NCI-H526 treated with DMSO at 0.1 percent for 48 hours (cell line): ENCODE results near the gene TEKT2.

ENCODE experiments used
- DNase-seq: peaks from one replicate; lab custom pipeline; 2025; lab: John Stamatoyannopoulos, UW

TEKT2 gene, protein sequence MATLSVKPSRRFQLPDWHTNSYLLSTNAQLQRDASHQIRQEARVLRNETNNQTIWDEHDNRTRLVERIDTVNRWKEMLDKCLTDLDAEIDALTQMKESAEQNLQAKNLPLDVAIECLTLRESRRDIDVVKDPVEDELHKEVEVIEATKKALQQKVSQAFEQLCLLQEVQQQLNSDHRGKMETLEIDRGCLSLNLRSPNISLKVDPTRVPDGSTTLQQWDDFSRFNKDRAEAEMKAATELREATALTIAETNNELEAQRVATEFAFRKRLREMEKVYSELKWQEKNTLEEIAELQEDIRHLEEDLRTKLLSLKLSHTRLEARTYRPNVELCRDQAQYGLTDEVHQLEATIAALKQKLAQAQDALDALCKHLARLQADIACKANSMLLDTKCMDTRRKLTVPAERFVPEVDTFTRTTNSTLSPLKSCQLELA

DNA sequence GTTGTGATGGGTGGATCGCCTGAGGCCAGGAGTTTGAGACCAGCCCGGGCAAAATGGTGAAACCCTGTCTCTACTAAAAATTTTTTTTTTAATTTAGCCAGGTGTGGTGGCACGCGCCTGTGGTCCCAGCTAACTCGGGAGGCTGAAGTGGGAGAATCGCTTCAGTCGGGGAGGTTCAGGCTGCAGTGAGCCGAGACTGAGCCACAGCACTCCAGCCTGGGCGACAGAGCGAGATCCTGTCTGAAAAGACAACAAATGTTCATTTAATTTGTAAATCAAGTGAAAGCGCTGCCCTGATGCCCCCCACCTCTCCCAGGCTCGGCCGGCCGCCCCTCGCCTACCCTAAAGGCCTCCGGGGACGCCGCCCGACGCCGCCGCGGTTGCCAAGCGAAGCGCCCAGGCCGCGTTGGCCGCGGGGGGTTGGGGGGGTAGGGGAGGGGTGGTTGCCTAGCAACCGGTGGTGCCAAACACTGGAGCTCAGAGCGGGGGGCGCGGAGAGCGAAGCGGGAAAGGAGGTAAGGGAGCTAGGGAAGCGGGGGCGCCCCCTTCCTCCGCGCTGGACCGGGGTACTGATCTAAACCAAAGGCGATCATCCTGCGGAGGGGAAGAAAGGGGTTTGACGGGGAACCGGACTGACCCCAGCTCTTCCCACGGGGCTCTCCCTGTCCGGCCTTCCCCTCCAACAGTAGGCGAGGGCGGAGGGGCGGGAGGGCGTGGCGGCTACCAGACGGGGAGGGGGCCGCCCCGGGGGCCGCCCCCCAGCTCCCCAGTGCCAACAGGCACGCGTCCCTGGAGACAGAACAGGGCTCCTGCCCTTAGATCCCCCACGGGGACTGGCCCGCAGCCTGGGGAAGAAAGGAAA lies at the start of gene TEKT2:
TSS of gene TEKT2 (plus strand) at position 460 of the 862 bp plus-strand sequence. CDS start 828 bp downstream, outside the sequence.
- peak; percentile 79 for DNase-seq

DNA sequence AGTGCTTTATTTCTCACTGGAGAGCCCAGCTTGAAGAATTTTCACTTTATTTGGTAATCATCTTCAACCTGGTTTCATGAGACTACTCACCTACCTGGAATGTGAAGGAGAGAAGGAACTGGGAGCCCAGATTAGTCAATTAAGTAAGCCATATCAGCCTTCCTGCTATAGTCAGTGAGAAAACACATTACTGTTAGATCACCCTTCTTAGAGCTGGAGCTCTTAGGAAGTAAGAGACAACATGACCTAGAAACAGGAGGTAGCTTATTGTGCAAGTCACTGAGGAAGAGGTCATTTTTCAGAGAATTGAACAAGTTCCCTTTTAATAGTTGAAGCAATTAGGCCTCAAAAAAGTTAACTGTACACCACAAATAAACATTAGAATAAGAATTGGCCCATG lies 49.2 kb upstream of the TEKT2 start:
- no peak for DNase-seq

DNA sequence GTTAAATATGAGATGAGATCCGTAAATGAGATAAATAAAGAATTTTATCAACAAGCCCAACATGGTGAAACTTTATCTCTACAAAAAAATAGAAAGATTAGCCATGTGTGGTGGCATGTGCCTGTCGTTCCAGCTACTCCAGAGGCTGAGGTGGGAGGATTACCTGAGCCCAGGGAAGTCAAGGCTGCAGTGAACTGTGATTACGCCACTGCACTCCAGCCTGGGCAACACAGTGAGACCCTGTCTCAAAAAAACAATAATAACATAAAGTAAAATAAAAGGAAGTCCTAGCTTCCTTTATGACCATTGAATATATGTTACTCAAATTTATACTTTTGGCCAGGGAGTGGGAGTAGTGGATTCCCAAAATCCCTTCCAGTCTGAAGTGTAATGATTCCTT lies 48.7 kb upstream of the TEKT2 start:
- no peak for DNase-seq

DNA sequence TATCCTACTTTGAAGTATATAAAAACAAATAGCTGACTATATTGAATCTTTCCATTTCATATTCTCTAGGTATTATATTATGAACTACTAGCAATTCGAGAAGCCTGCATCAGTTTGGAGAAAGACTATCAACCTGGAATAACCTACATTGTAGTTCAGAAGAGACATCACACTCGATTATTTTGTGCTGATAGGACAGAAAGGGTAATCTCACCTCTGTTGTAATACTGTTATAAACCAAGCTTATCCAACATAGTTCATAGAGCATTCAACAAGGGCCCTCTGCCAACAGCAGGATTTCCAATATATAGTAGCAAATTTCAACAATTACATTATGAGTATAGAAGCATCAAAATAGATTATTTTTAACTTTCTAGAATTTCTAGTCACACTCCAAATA lies 43.7 kb upstream of the TEKT2 start:
- no peak for DNase-seq

DNA sequence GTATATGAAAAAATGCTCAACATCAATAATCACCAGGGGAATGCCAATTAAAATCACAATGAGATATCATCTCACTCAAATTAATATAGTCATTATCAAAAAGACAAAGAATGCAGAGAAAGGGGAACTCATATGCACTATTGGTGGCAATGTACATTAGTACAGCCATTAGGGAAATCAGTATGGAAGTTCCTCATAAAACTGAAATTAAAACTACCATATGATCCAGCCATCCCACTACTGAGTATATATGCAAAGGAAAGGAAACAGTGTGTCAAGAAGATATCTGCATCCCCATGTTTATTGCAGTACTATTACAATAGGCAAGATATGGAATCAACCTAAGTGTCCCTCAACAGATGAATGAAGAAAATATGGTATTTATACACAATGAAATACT lies 32.1 kb upstream of the TEKT2 start:
- DNase-seq, result no peak

DNA sequence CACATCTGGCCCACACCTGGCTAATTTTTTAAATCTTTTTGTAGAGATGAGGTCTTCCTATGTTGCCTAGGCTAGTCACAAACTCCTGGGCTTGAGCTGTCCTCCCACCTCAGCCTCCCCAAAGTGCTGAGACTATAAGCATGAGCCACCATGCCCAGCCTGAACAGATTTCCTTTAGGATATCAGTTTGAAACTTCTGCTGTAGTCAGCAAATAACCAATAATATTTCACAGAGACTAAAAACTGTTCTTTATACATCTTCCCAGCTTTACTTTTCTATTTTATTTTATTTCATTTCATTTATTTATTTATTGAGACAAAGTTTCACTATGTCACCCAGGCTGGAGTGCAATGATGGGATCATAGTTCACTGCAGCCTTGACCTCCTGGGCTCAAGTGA lies 29.9 kb upstream of the TEKT2 start:
- no peak for DNase-seq

DNA sequence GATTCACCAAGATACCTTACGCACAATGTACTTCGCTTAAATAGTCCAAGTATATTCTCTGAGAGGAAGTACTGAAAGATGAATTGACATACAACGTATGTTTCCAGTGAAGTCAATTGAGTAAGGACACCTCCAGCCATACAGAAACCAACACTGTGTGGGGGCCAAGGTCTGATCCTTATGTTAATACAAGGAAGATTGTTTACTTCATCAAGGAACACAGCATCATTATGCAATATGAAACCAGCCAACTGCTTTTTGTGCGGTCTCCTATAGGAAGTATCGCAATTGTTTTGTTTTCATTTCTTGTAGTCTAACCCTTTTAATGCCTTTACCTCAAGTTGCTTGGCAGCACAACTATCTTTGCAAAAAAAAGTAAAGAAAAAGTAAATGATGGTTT lies 28.2 kb upstream of the TEKT2 start:
- DNase-seq, result no peak

DNA sequence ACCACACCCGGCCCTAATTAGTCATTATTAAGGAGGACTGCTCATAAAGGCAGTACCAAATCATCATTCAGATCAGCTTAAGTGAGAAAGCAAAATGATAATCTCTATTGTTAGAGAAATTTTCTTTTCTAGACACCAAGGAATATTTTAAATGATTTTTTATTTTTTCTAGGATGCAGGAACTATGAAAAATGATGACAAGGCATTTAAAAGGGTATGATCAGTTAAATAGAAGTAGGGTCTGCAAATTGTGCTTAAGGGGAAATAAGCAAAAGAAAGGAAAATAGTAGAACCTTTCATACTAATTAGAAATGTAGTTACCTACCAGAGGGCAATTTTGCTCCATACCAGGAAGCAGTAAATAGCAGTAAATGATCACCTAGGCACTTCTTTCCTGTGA lies 21.6 kb upstream of the TEKT2 start:
- no peak for DNase-seq

DNA sequence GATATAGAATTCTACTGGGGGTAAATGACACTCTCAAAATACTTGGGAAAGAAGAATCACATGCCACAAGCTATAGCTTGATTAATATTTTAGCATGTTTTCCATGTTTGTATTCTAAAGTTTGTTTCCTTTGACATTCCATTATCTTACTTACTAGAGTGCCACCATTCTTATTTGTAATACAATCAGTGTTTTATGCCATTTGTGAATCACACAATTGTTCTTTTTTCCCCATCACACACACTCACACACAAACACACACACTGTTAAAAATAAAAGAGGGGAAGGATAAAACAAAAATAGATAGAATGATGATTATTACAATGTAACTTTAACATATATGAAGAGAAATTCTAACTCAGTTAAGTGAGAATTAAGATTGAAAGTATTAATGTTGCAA lies 16.0 kb upstream of the TEKT2 start:
- no peak for DNase-seq

DNA sequence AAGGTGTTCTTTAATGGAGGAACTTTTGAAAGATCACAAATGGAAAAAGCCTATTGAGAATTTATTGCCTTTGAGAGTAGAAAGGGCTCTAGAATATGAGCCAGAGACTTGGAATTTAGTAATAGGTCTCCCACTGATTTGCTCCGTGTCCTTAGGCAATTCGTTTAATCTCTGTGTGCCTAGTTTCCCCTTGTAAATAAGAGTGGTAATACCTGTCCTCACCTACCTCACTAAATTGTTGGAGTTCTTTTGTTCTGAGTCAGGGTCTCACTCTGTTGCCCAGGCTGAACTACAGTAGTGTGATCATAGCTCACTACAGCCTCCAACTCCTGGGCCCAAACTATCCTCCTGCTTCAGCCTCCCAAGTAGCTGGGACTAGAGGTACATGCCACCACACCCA lies 15.0 kb upstream of the TEKT2 start:
- DNase-seq, result no peak

DNA sequence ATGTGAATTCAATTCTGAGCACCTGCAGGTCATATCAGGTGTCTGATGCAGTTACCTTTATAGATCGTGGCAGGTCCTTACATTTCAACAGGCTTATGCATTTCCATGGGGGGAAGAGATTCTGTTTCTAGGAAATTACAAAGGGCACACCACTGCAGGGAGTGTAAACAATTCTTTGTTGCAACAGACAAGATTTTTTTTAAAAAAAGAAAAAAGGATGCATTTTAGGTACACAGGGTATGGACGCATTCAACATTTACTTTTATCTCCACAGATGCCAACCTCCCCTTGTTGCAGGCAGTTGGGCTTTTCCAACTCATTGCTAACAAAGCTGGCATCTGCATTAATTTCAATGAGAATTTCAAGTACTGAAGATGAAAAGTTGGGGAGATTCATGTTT lies 13.5 kb upstream of the TEKT2 start:
- DNase-seq, result peak; percentile 43

DNA sequence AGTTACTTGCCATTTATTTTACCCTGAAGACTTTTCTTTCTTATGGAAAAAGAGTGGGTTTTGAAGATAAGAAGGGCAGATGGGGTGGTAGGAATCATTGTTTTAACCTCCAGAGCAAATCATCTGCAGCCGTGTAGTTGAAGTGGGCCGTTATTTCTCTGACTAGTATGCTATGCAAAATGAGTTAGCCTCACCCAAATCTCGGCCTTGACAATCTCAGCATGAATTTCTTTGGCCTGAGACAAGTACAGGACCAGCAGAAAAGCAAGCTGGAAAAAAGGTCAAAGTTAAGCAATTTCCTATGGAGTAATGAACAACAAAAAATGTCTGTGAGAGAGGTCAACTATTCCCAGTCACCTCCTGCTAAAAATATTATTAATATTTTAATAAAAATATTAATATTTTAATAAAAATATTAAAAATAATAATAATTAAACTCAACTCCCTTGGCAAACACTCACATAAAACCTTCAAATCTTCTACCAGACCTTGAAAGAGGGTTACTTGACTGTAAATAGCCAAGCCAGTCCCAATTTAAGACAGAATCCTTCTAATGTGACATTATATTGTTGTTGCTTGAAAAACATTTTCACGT lies 6.8 kb upstream of the TEKT2 start:
- DNase-seq, result no peak

DNA sequence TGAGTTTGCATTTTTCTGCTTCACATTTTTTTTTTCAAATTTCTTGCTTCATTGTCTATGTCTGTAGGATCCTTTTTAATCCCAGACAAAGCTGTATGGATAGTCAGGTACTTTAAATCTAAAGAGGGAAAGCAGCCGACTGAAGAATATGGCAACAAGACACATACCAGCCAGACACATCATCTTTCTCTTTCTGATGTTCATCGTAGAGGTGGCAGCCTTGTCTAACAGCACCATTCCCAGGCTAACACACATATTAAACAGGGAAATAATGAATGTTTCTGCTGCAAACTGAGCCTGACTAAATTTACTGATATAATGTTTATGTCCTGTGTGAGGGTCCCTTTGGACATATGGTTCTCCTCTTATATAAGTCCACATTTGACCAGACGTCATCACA lies 3.7 kb upstream of the TEKT2 start:
- no peak for DNase-seq

DNA sequence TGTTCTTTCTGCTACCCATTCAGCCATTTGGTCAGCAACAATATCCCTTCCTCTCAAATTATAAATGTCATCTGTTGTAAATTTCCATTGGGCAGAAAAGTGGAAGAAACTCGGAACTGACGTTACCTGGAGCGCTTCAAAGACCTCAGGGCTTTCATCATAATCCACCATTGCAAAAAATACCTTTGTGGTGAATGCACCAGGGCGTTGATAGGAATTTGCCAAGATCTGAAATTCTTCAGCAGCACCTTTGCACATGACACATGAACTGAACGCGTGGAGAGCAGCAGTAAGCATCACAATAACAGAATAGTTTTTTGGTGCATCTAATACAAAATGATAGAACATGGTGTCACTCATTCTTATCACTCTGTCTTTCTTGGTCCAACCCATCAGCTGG lies 3.1 kb upstream of the TEKT2 start:
- no peak for DNase-seq

DNA sequence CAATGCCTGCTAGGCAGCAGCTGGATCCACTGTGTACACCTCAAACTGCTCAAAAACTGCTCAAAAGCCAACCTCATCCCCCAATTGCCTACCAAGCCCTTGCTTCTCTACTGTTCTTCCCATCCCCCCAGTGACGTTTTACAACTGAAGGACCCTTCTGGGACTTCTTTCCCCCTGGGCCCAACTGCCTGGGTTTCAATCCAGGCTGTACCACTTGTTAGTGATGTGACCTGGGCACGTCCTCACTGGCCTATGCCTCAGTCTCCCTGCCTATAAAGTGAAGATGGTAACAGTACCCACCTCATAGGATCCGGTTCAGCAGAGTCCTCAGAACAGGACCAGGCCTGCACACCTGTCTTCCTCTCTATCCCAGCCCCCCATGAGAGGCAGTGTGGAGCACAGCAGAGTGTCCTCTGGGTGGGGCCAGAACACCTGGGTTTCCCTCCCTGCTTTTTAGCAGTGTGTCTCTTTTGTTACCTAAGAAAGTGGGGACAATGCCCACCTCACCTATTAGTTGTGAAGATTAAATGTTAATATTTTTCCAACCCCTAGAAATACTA lies 1.9 kb upstream of the TEKT2 start:
- DNase-seq, result no peak

DNA sequence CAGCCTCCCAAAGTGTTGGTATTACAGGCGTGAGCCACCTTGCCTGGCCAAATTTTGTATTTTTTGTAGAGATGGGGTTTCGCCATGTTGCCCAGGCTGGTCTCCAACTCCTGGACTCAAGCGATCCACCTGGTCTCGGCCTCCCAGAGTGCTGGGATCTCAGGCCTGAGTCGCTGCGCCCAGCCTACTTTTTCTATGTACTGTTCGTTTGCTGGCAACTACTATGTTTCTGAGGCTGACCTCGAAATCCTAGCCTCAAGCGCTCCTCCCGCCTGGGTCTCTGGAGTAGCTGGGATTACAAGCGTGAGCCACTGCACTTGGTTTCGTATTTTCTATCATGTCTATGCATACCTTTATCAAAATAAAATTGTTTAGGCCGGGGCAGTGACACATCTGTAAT lies 675 bp upstream of the TEKT2 start:
- no peak for DNase-seq

DNA sequence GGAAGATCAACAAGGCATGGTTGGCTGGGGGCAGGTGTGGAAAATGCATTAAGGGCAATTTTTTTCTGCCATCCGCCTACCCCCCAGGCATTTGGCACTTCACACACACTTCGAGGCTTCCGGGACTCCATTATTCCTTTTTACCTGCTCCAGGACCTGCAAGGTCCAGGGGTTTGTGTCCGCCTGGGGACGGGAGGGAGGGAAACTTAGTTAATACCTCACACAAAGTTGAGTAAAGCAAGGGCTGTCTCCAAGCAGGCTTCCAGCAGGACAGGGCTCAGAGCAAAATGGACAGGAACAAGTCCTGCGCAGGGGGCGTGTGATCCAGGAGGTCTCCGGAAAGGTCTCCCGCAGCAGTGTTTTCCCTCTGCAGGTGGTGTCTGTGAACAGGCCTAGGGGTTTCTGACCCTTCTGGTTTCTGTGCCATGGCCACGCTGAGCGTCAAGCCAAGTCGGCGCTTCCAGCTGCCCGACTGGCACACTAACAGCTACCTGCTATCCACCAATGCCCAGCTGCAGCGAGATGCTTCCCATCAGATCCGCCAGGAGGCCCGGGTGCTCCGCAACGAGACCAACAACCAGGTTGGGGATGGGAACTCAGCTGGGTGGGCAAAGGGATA lies 712 bp downstream of the TEKT2 start:
- no peak for DNase-seq

DNA sequence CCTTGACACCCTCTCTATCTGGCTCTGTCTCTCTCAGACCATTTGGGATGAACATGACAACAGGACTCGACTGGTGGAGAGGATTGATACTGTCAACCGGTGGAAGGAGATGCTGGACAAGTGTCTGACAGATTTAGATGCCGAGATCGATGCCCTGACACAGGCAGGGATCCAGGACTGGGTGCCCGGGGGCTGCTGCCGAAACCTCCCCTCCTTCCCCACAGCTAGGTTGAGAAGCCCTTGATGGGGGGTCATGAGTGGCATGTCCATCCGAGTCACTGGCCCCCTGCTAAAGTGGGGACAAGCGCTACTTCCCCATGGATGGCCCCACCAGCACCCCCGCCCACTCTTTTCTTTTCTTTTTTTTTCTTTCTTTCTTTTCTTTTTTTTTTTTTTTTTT lies 1.2 kb downstream of the TEKT2 start:
- DNase-seq, result no peak

DNA sequence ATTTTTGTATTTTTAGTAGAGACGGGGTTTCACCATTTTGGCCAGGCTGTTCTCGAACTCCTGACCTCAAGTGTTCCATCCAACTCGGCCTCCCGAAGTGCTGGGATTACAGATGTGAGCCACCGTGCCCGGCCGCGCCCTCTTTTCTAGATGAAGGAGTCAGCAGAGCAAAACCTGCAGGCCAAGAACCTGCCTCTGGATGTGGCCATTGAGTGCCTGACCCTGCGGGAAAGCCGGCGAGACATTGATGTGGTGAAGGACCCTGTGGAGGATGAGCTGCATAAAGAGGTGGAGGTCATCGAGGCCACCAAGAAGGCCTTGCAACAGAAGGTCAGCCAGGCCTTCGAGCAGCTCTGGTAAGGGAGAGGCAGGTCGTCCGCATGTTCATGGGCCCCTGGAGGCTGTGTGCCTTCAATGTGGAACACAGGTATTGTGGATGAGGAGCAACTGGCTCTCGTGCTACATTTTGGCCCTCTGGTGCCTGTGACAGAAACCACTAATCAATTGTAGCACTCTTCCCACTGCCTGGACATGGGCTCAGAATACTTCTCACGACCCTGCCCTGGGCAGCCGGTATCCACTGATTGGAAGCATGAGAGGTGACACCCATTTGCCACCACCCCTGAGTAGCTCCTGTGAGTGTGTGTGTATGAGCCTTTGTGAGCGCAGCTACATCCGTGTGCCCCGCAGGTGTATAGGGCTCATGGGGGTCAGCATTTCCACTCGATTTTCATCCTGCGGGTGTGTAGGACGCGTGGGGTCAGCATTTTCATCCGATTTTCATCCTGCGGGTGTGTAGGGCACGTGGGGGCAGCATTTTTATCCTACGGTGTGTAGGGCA lies 2.0 kb downstream of the TEKT2 start:
- no peak for DNase-seq

DNA sequence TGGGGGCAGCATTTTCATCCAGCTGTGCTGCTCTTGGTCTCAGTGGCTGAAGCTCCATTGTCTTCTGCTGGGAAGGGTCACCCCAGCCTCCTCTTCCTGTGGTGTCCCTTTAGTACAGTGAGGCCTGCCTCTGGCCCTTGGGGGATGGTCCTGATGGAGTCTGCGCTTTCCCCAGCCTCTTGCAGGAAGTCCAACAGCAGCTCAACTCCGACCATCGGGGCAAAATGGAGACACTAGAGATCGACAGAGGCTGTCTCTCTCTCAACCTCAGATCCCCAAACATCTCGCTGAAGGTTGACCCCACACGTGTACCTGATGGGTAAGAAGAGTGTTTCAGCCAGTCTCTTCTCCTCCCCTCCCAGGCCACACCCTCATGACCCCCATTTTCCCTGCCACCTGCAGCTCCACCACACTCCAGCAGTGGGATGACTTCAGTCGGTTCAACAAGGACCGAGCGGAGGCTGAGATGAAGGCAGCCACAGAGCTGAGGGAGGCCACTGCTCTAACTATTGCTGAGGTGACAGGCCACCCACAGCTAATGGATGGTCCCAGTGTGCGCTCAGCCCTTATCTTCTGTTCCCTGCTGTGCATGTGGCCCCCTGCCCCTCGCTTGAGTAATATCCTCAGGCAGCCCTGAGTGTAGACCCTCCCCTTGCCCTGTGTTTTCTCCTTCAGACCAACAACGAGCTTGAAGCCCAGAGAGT lies 2.8 kb downstream of the TEKT2 start:
- no peak for DNase-seq
